HG03575 (cell line): ENCODE results near the gene E2F4.

Experiments
- ATAC-seq: cut with Tn5 transposase; IDR thresholded peaks from one replicate; pipeline ENCODE4 v1.9.1; 2021; ENCODE audit not compliant: unreplicated experiment, insufficient number of reproducible peaks, low FRiP score; ENCODE audit errors: extremely low read depth

Gene E2F4

GRCh38 chr16:67170168-67170948 lies 21.6 kb upstream of the E2F4 start, which contains the start of gene NOL3:
Gene NOL3 (plus strand): TSS chr16:67170538.
- no peak for ATAC-seq

GRCh38 chr16:67170949-67171649 lies 20.9 kb upstream of the E2F4 start:
- no peak for ATAC-seq

- ATAC-seq, result no peak
Observed at GRCh38 chr16:67173323-67173722, 18.6 kb upstream of the E2F4 start.

GRCh38 chr16:67173808-67174705 lies 17.9 kb upstream of the E2F4 start:
- no peak for ATAC-seq

DNA sequence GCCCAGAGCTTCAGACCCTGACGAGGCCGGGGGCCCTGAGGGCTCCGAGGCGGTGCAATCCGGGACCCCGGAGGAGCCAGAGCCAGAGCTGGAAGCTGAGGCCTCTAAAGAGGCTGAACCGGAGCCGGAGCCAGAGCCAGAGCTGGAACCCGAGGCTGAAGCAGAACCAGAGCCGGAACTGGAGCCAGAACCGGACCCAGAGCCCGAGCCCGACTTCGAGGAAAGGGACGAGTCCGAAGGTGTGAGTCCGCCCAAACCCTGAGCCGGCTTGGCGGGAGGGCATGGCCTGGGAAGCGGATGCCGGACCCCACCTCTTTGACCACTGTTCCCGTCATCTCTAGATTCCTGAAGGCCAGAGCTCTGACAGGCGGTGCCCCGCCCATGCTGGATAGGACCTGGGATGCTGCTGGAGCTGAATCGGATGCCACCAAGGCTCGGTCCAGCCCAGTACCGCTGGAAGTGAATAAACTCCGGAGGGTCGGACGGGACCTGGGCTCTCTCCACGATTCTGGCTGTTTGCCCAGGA lies 17.2 kb upstream of the E2F4 start:
- no peak for ATAC-seq

DNA sequence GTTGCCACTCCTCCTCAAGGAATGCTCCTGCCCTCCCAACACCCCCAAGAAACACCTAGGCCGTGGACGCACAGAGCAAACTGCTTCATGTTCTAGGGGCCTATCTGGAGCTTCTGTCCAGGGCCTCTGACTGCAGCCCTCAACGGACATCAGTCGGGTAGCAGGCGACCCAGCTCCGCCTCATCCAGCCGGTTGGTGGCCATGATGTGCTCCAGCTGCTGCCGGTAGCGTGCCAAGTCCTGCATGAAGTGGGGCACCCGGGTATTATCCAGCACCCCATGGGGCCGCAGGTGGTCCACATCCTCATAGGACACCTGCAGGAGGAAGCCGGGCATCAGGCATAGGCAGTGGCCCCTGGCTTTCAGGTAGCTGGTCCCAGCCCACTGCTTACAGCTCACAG lies 15.3 kb upstream of the E2F4 start:
- ATAC-seq, result no peak

- no peak for ATAC-seq
Observed at GRCh38 chr16:67177743-67178699, 13.9 kb upstream of the E2F4 start.

- ATAC-seq, result no peak
Observed at GRCh38 chr16:67179421-67180080, 12.4 kb upstream of the E2F4 start.

GRCh38 chr16:67180166-67180565 lies 11.8 kb upstream of the E2F4 start:
- ATAC-seq, result no peak

DNA sequence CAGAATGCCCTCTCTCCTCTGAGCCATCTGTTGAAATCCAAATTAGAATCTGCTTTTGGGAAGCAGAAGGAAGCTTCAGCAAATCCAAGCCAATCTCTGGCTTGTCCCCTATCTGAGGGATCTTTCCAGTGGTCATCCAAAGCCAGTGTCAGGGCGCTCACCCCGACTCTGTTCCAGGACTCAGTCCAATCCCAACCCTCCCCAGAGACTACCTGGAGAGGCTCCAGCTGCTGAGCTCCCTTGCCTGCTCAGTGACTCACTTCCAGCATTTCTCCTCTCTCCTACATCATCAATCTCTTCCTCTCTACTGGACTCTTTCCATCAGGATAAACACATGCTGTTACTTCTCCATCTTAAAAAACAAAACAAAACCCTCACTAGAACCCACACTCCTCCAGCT lies 10.6 kb upstream of the E2F4 start:
- no peak for ATAC-seq

DNA sequence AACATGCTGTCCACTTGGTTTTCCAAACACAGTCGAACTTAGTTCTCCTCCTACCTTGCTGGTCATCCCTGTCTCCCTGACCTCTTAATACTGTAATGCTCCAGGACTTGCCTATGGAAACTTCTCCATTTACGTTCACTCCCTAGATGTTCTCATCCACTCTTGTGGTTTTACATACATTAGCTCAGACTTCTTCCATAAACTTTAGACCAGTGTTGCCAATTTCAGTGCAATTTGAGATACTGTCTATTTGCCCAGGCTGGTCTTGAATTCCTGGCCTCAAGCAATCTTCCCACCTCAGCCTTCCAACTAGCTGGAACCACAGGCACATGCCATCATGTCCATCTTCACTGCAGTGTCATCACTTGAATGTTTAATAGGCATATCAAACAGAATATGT lies 9.7 kb upstream of the E2F4 start:
- ATAC-seq, result no peak

- no peak for ATAC-seq
Observed at GRCh38 chr16:67183284-67183626, 8.7 kb upstream of the E2F4 start.

DNA sequence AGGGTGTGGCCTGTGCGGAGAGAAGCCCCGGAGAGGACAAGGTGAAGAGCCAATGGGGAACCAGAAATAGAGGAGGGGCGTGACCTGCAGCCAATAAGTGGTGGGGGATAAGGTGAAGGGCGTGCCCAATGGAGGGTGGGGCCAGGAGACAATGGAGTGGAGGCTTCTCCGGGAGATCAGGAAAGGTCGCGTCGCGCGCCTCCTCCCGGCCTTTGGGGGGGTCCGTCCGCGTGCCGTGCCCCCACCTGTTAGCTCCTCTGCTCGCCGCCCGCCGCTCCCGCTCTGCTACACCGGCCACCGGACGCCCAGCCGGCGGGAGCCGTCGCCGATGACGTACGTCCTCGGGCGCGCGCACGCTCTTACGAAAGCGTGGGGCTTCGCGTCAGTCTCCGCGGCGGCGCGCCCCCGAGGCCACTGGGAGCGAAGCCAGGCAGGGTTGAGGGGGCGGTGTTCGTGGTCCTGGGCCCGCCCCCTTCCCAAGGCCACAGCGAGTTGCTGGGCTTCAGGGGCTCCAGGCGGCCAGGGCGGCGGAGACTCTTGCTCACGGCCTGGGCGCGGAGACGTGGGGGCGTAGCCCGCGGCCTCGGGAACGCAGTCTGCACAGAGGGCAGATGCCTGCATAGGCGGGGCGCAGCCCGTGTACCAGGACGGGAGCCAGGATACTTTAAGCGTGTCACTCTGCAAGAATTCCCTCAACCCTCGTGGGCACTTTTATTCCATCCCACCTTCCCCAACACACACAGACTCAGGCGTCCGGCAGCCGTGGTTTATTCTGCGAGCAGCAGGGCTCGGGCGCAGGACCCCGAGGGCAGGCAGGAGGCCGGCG lies 8.1 kb upstream of the E2F4 start, which contains the start of gene MATCAP1:
MATCAP1 (minus strand) TSS at position 337 of the 826 bp plus-strand sequence. CDS start 3,353 bp downstream, outside the sequence.
- peak; percentile 71 for ATAC-seq

- no peak for ATAC-seq
Observed at GRCh38 chr16:67184453-67184994, 7.4 kb upstream of the E2F4 start.

GRCh38 chr16:67184995-67185650 lies 6.8 kb upstream of the E2F4 start:
- ATAC-seq, result no peak

DNA sequence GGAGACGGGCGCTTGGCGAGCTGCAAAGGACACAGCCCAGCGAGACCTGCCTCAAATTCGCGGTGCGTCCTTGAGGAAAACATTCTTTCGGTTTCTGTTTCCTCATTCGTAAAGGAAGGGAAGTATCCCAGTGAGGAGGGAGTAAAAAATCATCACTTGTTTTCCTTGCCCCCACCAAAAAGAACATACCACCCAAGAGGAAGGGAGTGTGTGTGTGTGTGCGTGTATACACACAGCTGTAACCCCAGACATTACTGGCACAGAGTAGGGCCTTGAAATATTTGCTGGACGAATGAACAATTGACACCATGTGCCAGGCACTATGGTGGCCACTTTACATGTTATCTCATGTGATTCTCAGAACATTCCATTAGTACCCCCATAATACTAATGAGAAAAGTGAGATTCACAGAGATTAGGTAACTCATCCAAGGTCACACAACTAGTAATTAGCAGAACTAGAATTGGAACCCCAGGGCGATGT lies 6.3 kb upstream of the E2F4 start:
- ATAC-seq, result no peak
